Measurements from ENCODE around the gene GPR149.

GPR149 gene

GRCh38 chr3:154304936-154305335 is 125.1 kb downstream of the GPR149 start:
- H3K4me3 ChIP-seq (replicated peaks; ENCODE audit: low read depth, low read length): no peak overlapping the region
- no peak for DNase-seq (ENCODE audit: extremely low read depth, low read depth)
- no peak for TF ChIP-seq CTCF (IDR thresholded peaks at IDR 0.05; ENCODE audit: low read depth, low read length, missing control alignments)

GRCh38 chr3:154304116-154304786 is 125.7 kb downstream of the GPR149 start:
- TF ChIP-seq CTCF (IDR thresholded peaks at IDR 0.05; ENCODE audit: low read depth, low read length, missing control alignments): no peak
- H3K4me3 ChIP-seq (replicated peaks; ENCODE audit: low read depth, low read length): no peak overlapping the region
- no peak for DNase-seq (ENCODE audit: extremely low read depth, low read depth)

GRCh38 chr3:154301561-154301960 is 128.4 kb downstream of the GPR149 start:
- no peak for DNase-seq (ENCODE audit: extremely low read depth, low read depth)
- H3K4me3 ChIP-seq (replicated peaks; ENCODE audit: low read depth, low read length): no peak overlapping the region
- TF ChIP-seq CTCF (IDR thresholded peaks at IDR 0.05; ENCODE audit: low read depth, low read length, missing control alignments): no peak

GRCh38 chr3:154294016-154294415 is 136.0 kb downstream of the GPR149 start:
- H3K4me3 ChIP-seq (replicated peaks; ENCODE audit: low read depth, low read length): no peak overlapping the region
- no peak for TF ChIP-seq CTCF (IDR thresholded peaks at IDR 0.05; ENCODE audit: low read depth, low read length, missing control alignments)
- no peak for DNase-seq (ENCODE audit: extremely low read depth, low read depth)

- TF ChIP-seq CTCF (IDR thresholded peaks at IDR 0.05; ENCODE audit: low read depth, low read length, missing control alignments): no peak
- H3K4me3 ChIP-seq (replicated peaks; ENCODE audit: low read depth, low read length): no peak overlapping the region
- no peak for DNase-seq (ENCODE audit: extremely low read depth, low read depth)
Observed at GRCh38 chr3:154290187-154290586, 139.8 kb downstream of the GPR149 start.

Measured in HFF-Myc (cell line).